ENCODE measurements around the gene STAP1.
"Not testable (repeated sequence)": the region's sequence is repeated elsewhere in the genome, so short reads cannot be mapped to it uniquely, and the experiment has no call there.

Gene STAP1, protein sequence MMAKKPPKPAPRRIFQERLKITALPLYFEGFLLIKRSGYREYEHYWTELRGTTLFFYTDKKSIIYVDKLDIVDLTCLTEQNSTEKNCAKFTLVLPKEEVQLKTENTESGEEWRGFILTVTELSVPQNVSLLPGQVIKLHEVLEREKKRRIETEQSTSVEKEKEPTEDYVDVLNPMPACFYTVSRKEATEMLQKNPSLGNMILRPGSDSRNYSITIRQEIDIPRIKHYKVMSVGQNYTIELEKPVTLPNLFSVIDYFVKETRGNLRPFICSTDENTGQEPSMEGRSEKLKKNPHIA

DNA sequence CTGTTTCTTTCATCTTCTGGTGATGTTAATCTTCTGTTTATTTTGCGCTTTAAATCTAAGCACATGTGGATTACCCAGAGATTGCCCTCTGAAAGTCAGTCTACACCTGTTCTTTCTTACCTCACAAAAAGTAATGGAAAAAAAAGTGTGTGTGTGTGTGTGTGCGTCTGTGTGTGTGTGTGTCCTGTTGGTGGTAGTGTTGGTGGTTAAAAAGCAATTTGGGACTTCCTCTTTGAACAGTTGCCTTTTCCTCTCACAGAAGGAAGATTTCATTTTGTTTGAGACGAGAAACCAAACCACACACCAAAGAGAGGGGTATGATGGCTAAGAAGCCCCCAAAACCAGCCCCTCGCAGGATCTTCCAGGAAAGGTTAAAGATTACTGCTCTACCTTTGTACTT lies at the start of gene STAP1:
Gene STAP1 (plus strand): TSS at position 235 of the 400 bp plus-strand sequence. CDS start 83 bp downstream, at position 318.
- no peak for DNase-seq (ENCODE audit: low read depth)

DNA sequence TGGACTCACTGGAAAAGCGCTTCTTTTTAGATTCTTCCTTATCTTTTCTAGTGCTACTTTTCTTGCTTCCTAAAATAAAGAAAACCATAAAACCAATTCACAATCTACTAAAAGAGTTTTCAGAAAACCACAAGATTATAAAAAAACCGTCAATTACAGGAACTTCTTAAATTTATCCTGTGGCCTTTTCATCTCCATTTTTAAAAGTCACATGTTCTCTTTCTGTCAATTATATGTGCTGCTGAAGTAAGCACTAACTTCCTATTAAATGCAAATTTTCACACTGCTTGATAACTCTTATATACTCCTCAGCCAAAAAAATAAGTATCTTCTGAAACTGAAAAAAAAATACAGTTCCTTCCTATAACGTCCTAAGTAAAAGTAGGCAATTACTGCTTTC lies 46.0 kb upstream of the STAP1 start:
- no peak for DNase-seq (ENCODE audit: low read depth)

DNA sequence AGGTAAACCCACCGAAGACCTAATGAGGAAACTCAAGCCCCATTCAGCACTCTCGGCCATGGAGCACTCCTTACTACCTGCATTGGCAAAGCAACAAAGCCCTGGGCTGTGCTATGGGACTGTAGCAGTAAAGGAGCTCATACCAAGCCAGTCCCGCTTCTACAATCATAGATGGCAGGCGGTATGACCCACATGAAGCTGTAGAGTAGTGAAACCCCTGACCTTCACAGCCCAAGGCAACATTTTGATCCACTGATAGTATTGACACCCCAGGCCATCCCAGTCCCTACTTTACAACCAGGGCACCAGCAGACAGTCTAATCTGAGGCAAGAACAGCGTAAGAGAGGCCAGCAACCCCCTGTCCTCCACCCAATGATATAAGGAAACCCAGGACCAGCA lies 38.4 kb upstream of the STAP1 start:
- no peak for DNase-seq (ENCODE audit: low read depth)

DNA sequence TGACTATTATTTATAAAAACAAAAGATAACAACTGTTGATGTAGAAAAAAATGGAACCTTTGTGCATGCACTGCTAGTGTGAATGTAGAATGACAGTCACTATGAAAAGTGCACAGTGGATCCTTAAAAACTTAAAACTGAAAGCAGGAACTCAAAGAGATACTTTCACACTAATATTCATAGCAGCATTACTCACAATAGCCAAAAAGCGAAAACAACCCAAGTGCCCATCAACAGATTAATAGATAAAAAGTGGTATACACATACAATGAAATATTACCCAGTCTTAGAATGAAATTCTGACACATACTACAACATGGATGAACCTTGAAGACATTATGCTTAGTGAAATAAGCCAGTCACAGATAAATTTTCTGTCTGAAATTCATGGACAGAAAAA lies 37.0 kb upstream of the STAP1 start:
- no peak for DNase-seq (ENCODE audit: low read depth)

DNA sequence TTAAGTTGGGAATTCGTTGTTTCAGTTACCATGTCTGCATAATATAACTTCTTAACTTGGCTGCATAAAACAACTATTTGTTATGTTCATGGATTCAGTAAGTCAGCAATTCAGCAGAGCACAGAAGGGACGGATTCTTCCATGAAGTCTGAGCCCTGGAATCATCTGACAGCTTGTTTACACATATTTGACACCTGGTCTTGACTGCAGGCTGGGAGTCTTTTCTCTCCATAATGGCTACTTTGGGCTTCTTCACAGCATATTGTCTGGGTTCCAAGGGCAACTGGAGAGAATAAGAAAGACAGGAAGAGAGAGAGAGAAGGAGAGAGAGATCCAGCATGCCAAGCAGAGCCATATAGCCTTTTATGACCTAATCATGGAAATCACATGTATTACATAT lies 36.3 kb upstream of the STAP1 start:
- DNase-seq (ENCODE audit: low read depth), result no peak

DNA sequence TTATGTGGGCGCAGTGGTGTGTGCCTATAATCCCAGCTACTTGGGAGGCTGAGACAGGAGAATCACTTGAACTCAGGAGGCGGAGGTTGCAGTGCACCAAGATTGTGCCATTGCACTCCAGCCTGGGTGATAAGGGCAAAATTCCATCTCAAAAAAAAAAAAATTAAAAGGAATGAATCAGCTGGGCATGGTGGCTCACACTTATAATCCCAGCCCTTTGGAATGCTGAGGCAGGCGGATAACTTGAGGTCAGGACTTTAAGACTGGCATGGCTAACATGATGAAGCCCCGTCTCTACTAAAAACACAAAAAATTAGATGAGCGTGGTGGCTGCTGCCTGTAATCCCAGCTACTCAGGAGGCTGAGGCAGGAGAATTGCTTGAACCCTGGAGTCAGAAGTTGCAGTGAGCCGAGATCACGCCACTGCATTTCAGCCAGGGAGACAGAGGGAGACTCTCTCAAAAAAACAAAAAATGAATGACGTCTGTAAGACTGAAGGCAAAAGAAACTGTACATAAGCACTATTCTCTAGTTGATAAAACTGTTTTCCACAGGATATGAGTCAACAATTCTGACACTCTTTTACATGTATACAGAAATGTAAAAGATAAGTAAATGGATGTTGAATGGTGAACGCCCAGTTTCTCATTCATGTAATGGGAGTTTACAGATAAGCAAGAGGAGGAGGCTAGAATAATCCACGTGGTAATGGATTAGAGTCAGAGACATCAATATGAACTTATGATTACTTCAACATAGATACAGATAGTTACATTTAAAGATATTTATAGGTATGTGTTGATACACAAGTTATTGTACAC lies 35.5 kb upstream of the STAP1 start:
- DNase-seq (ENCODE audit: low read depth), result no peak

DNA sequence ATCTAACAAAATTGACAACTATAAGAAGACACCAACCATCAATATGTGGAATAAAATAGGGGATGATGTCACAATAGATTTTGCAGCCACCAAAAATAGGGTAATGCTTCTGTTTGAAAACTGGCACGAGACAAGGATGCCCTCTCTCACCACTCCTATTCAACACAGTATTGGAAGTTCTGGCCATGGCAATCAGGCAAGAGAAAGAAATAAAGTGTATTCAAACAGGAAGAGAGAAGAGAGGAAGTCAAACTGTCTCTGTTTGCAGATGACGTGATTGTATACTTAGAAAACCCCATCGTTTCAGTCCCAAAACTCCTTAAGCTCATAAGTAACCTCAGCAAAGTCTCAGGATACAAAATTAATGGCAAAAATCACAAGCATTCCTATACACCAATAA lies 34.4 kb upstream of the STAP1 start:
- DNase-seq (ENCODE audit: low read depth), result not testable (repeated sequence)

DNA sequence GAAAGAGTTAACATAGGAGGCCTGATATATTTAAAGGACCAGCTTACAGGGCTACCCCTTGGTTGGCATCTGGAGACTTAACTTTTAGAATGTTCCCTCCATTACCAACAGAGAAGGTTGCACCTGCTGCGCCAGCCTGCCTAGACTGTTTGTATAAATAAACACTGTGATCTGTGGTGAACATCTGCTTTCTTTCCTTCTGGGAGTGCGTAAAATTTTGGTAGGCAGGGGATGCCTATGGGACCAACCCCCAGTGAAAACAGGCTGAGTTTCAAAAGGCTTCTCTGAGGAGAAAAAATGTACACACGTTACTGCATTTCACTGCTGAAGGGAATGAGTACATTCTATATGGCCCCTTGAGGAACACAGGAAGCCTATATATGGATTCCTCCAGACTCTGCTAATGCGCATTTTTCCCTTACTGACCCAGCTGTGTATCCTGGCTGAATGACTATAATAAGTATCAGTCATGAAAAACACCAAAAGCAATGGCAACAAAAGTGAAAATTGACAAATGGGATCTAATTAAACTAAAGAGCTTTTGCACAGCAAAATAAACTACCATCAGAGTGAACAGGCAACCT lies 27.1 kb upstream of the STAP1 start:
- DNase-seq (ENCODE audit: low read depth), result no peak

DNA sequence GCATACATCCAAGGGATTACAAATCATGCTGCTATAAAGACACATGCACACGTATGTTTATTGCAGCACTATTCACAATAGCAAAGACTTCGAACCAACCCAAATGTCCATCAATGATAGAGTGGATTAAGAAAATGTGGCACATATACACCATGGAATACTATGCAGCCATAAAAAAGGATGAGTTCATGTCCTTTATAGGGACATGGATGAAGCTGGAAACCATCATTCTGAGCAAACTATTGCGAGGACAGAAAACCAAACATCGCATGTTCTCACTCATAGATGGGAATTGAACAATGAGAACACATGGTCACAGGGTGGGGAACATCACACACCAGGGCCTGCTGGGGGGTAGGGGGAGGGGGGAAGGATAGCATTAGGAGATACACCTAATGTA lies 26.1 kb upstream of the STAP1 start:
- not testable (repeated sequence) for DNase-seq (ENCODE audit: low read depth)

DNA sequence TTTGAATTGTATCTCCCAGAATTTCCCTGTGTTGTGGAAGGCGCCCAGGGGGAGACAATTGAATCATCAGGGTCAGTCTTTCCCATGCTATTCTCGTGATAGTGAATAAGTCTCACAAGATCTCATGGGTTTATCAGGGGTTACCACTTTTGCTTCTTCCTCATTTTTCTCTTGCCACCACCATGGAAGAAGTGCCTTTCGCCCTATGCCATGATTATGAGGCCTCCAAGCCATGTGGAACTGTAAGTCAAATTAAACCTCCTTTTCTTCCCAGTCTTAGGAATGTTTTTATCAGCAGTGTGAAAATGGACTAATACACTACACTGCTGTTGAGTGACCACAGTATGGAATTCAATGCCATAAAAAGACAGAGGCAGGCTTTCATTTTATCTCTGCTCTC lies 25.4 kb upstream of the STAP1 start:
- DNase-seq (ENCODE audit: low read depth), result no peak

DNA sequence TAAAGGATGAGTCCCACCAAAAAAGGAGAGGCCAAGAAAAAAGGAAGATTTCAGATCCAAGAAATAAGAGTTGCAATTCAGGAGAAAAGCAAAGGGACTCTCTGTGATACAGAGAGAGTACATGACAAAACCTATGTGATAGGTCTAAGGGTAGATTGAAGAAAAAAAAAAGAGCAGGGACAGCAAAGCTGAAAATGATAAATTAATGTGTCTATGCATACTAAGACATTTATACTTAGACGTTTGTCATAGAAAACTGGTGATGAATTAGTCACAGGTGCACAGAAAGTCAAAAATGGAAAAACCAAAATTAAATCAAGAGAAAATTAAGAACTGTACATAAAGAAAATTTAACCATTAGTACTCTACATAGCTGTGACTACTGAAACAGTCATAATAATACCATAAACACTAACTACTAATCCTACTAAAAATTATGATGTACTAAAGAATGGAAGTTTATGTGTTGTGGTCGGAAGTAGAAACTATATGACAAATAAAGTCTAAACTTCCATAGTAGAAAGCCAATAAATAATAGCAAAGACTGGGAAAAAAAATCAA lies 23.2 kb upstream of the STAP1 start:
- no peak for DNase-seq (ENCODE audit: low read depth)

DNA sequence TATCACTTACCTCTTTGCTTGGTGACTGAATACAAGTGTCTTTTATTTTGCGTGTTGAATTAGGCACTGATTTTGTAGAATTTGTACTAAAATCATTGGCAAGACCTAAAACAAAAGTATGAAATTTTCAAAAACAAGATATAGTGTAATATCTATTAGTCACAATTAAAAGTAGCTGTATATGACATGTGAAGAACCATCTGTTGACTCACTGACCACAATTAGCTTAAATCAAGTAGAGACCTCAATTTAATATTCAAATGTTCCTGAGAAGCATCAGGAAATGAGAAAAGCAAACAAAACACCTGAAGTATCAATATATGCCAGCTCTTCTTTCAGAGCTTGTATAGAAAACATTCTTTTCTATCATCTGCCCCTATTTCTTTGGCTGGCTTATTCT lies 18.7 kb upstream of the STAP1 start:
- DNase-seq (ENCODE audit: low read depth), result no peak

DNA sequence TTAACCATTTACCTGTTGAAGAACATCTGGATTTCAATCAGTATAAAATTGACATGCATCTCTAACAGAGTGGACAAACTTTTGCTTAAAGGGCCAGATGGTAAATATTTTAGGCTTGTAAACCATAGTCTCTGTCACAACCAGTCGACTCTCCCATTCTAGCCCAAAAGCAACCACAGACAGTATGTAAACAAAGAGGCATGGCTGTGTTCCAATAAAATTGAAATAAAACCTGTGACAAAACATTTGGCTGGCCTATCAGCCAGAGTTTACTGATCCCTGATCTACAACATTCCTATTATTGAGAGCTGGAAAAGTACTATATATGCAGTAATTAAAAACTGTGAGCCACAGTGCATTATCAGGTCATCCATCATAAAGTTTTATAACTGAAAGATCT lies 16.5 kb upstream of the STAP1 start:
- DNase-seq (ENCODE audit: low read depth), result no peak

DNA sequence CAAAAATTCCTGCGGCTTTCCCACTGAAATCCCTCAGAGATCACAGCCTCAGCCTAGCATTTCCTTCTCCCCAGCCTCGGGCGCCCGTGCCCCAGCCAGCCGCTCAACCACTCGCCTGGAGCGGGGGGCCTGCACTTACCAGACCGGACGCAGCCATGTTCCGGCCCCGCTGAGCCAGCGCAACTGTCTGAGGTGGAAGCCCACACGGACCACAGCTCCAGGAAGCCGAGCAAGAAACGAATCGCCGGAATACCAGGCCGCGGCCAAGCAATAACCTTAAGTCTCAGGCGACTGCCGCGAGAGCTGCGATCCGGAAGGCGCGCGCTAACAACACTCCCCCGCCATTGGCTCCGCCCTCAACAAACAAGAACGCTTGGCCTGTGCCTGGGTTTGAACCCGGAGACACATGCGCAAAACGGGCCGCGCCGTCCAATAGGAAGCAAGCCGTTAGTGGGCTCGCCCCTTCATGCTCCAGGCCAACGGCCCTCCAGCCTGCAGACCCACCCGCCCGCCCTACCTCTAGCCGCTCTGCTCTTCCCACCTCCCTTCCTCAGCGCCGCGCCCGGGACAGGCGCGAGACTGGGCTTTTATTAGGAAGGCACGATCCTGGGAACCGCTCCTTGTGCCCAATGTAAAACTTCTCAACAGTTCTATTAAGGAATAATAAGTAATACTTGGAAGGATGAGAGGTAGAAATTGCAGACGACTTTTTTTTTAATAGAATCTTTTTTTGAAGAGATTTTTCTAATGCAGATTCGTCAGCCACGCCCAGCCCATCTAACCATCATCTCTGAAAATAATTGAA lies 13.1 kb upstream of the STAP1 start, which contains the start of gene CENPC:
Gene CENPC (minus strand): TSS at position 305 of the 805 bp plus-strand sequence. CDS start 148 bp downstream, at position 157.
- peak; percentile 81 for DNase-seq (ENCODE audit: low read depth)

DNA sequence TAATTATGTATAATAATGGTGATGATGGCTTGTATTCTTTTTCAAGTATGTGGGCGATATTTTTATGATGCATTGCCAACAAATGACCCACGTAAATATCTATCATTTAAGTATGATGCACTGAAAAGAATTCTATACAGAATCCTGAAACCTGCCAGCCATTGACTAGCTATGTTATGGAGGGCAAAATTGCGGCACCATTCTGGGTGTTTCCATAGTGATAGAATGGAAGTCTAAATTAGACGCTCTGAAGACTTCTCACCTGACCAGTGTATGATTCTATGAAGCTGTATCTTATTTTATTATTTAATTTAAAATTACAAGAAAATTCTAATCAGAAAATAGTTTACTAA lies 12.5 kb upstream of the STAP1 start:
- DNase-seq (ENCODE audit: low read depth), result no peak

DNA sequence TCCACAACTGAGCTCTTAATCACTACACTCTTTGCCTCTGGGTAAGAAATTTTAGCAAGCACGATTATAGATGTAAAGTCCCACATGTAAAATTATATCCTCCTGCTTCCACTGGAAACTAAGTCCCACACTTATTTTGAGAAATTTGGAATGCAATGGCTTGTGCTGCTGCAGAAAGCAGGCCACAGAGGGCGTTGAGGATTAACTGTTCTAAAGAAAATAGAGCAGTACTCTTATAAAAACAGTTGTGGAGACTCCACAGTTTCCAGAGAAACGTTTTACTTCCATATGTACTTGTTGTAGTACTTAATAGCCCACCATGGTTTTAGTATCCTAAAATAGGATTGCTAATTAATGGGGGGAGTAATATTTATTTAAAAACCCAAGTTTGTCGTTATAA lies 11.6 kb upstream of the STAP1 start:
- DNase-seq (ENCODE audit: low read depth), result no peak

DNA sequence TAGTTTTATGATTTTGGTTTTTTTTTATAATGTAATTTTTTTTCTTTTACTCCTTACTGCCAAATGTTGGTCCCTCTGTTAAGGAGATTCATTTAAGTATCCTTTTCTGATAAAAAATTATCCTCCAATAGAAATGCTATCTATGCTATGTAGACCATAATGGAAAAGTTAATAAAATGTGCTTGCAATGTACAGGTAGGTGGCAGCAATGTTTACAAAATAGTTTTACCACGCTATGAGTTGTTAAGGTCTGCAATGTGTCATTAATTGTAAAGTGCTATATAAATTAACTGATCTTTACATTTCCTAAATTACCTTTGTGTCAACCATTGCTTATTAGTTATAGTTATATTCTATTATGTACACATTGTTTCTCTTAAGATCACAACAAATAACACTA lies 9.4 kb upstream of the STAP1 start:
- no peak for DNase-seq (ENCODE audit: low read depth)

DNA sequence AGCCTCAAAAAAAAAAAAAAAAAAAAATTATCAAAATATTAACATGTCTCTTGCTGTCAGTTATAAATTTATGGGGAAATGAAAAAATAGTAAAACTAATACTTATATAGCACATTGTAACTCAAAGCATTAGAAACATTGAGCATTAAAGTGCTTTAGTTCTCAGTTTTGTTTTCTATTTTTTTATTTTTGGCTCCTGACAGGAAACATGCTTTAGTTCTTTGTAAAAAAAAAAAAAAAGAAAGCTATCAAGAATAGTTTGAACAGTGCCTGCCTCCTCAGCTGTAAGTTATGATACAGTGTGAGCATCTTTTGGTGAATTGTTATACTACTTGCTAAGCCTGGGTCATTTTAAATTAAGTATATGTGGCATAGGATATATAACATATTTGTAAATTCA lies 8.1 kb upstream of the STAP1 start:
- DNase-seq (ENCODE audit: low read depth), result no peak

DNA sequence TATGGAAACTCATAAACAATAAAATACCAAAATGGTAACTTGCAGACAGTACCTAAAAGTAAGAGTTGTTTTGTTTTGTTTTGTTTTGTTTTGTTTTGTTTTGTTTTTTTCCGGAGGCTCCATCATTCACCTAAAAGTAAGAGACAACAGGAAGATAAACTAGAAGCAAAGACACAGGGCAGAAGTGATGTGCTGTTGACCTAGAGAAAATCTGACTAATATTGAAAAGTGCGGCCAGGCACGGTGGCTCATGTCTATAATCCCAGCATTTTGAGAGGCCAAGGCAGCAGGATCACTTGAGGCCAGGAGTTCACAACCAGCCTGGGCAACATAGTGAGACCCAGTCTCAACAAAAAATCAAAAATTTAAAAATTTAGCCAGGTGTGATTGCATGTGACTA lies 7.7 kb upstream of the STAP1 start:
- DNase-seq (ENCODE audit: low read depth), result no peak

DNA sequence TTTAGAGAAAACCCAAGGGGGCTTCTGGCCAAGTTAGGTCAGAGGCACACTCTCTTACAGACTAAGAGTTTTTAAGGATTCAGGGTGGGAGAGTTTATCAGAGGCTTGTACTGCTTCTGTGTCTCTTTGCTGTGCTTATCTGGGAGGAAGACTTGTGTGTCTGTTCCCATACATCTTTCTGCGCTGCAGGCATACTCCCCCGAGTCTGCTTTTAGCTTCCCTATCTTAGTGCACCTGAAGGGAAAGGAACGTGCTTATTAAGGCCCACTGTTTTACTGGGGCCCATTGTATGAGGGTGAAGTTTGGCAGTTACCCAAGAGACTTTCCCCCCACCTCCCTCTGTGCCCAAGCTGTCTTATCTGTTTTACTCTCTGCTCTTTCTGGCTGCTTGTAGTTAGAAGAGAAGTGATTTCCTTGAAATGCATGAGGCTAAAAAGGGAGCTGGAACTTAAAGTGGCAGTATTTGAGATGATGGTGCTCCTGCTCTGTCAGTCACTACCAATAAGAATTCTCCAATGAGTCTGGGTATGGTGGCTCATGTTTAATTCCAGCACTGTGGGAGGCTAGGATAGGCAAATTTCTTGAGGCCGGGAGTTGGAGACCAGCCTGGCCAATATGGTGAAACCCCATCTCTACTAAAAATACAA lies 6.3 kb upstream of the STAP1 start:
- DNase-seq (ENCODE audit: low read depth), result not testable (repeated sequence)

DNA sequence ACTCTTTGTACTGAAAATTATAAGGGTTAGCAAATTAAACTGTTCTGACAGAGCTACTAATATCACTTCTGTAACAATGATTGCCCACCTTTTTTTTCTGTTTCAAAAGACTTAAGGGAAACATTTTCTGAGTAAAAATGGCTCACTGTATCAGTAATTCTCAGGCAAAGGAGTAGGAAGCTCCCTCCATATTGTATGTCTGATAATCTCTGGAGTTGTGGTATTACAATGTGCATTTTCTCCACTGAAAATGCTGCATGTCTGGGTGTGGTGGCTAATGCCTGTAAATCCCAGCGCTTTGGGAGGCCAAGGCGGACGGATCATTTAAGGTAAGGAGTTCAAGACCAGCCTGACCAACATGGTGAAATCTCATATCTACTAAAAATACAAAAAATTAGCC lies 4.4 kb upstream of the STAP1 start:
- DNase-seq (ENCODE audit: low read depth), result no peak

DNA sequence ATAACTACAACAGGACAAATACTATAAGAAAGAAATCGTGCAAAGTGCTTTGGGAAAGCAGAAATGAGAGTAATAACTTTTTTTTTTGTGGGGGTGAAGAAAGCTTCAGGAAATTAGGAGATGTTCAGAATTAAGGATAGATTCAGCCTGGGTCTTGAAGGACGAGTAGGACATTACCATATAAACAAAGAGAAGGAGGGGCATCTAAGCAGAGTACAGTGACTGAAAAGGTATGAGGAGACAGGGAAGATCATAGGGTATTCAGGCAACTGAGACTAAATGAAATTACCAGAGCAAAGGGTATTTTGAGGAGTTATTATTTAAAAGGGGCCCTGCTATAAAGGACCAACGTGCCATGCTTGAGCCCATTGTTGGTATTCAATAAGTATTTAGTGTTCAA lies 3.1 kb upstream of the STAP1 start:
- DNase-seq (ENCODE audit: low read depth), result no peak
